ENCODE results near the gene GAPT. TPM values are rescaled to one million over a fixed set of nuclear protein-coding genes. Genes with fewer than 3 reads are reported as not detected.

The GAPT gene
- total RNA-seq, 1 experiment from 2014 or later = not detected

DNA sequence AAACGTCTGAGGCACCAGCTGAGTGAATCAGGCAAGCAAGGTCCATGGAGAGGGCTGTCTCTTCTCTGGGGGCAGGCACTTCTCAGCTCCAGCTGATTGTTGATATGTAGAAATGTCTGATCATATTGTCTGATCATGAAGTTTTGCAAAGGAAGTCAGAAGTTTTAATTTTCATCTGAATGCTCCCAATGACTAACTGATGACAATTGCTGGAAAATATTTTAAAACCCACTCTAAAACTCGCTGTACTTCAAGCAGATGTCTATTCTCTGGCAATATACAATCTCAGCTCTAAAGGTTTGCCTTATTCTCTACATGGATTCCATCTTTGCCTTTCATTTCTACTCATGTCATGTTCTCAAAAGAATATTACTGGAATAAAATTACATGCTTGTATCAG, 44.0 kb upstream of the GAPT start:
- Histone ChIP-seq H3K27ac (ENCODE audit: low read length) (no peak overlapping the region), H3K4me1 (ENCODE audit: insufficient read depth, low read length) (peaks cover 10% of the 10 kb centered on the region), H3K9me3 (ENCODE audit: low read length) (no peaks in the 10 kb centered on the region), H4K20me1 (ENCODE audit: low read length) (no peaks in the 10 kb centered on the region), H3K4me2 (ENCODE audit: low read length) (no peak overlapping the region), H3K9me2 (replicated peaks; ENCODE audit: low read length) (no peaks in the 10 kb centered on the region), H3K4me3 (ENCODE audit: low read length) (no peak overlapping the region), H3K27me3 (ENCODE audit: low read length) (no peaks in the 10 kb centered on the region), H3F3A (ENCODE audit: low read length, unreplicated experiment) (no peaks in the 10 kb centered on the region), H2AFZ (ENCODE audit: low read length) (no peak overlapping the region), H3K36me3 (ENCODE audit: low read depth, low read length) (no peaks in the 10 kb centered on the region; the same call in 1 of the 2 replicates), H3K79me2 (ENCODE audit: low read length) (no peaks in the 10 kb centered on the region), H3K9ac (ENCODE audit: low read length) (no peak overlapping the region)
- ATAC-seq (no peak), DNase-seq (no peak)
- ChIA-PET POLR2A (ENCODE audit: unreplicated experiment) (no interaction called here), CTCF (no interaction called here)
- TF ChIP-seq EZH2 (IDR thresholded peaks at IDR 0.05; ENCODE audit: low read length, unreplicated experiment) = no peak
- TF ChIP-seq EZH2phosphoT487 (IDR thresholded peaks at IDR 0.05; ENCODE audit: borderline replicate concordance, low read length) = no peak
- TF ChIP-seq, protein P1, sequence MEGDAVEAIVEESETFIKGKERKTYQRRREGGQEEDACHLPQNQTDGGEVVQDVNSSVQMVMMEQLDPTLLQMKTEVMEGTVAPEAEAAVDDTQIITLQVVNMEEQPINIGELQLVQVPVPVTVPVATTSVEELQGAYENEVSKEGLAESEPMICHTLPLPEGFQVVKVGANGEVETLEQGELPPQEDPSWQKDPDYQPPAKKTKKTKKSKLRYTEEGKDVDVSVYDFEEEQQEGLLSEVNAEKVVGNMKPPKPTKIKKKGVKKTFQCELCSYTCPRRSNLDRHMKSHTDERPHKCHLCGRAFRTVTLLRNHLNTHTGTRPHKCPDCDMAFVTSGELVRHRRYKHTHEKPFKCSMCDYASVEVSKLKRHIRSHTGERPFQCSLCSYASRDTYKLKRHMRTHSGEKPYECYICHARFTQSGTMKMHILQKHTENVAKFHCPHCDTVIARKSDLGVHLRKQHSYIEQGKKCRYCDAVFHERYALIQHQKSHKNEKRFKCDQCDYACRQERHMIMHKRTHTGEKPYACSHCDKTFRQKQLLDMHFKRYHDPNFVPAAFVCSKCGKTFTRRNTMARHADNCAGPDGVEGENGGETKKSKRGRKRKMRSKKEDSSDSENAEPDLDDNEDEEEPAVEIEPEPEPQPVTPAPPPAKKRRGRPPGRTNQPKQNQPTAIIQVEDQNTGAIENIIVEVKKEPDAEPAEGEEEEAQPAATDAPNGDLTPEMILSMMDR (conservative IDR thresholded peaks at IDR 0.05; ENCODE audit: low read depth, low read length) = no peak
- intact Hi-C loops (cut with micrococcal nuclease) = no loop called here
- BruUV-seq (replicated peaks) = no TSS peak

DNA sequence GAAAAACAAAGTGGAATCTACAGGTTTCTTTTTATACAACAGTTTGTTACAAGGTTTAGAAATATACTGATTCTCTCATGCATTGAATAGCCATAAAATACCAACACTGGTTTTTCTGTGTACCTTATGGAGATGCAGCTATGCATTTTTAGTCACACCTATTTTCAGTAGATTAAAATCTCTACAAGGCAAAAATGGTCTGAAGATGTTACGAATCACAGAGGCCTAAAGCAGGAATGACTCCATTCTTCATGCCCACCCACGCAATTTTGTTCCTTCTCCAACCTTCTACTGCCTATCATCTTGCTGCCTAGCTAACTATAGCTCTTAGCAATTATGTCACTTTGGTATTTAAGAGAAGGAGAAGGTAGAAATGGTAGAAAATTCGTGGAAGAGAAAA, 41.2 kb upstream of the GAPT start:
- POLR2A ChIA-PET (ENCODE audit: unreplicated experiment) = interaction anchor here (0.6 kb wide), 1 partner anchor 11 kb away, joined by 4 read pairs; no protein-coding TSS in a partner anchor
- DNase-seq = no peak

More for the DNA sequence above, 41.2 kb upstream of the GAPT start:
- Histone ChIP-seq H2AFZ (ENCODE audit: low read length) (no peak overlapping the region), H3K4me1 (ENCODE audit: insufficient read depth, low read length) (peaks cover 10% of the 10 kb centered on the region), H4K20me1 (ENCODE audit: low read length) (peaks cover 22% of the 10 kb centered on the region), H3K27me3 (ENCODE audit: low read length) (no peaks in the 10 kb centered on the region), H3K79me2 (ENCODE audit: low read length) (peaks cover 10% of the 10 kb centered on the region), H3K9me2 (replicated peaks; ENCODE audit: low read length) (no peaks in the 10 kb centered on the region), H3K4me3 (ENCODE audit: low read length) (no peak overlapping the region), H3K36me3 (ENCODE audit: low read depth, low read length) (peaks cover 22% of the 10 kb centered on the region), H3K9ac (ENCODE audit: low read length) (no peak overlapping the region), H3K4me2 (ENCODE audit: low read length) (no peak overlapping the region), H3K27ac (ENCODE audit: low read length) (no peak overlapping the region), H3K9me3 (ENCODE audit: low read length) (no peaks in the 10 kb centered on the region), H3F3A (ENCODE audit: low read length, unreplicated experiment) (peaks cover 6% of the 10 kb centered on the region)
- BruUV-seq (replicated peaks) = no TSS peak
- CTCF ChIA-PET = no interaction called here
- ATAC-seq = no peak
- intact Hi-C loops (cut with micrococcal nuclease) = loop anchor here (5.0 kb wide), 1 partner anchor 118 kb away; no protein-coding TSS in a partner anchor
- TF ChIP-seq EZH2 (IDR thresholded peaks at IDR 0.05; ENCODE audit: low read length, unreplicated experiment) (no peak), EZH2phosphoT487 (IDR thresholded peaks at IDR 0.05; ENCODE audit: borderline replicate concordance, low read length) (no peak)
- TF ChIP-seq, protein P1 (conservative IDR thresholded peaks at IDR 0.05; ENCODE audit: low read depth, low read length) = no peak
